Measurements from ENCODE around the gene PMIS2.
"Not testable (repeated sequence)": the region's sequence is repeated elsewhere in the genome, so short reads cannot be mapped to it uniquely, and the experiment has no call there.

Gene PMIS2

DNA sequence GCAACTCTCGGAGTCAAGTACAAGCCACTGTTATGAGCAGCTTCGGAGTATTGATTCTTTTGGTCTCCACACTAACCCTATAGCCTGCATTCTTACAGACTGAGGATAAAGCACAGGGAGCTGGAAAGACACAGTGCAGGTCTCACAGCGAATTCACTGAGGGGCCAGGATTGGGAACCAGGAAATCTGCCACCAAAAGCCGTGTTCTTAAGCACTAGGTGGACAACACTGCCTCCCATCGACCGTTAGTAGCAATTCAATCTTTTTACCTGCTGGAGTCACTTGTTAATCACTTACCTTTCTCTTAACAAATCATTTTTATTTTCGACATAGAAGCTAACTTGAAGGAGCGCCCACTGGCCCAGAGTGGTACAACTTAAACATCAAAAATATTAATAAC, 6.3 kb downstream of the PMIS2 start:
- DNase-seq (ENCODE audit: low read depth in 2 of 2): no peak

- DNase-seq (ENCODE audit: low read depth in 2 of 2): not testable (repeated sequence)
Observed at GRCh38 chr19:35595026-35595425, 9.1 kb downstream of the PMIS2 start.

- DNase-seq (ENCODE audit: low read depth in 2 of 2): no peak
Observed at GRCh38 chr19:35595928-35596327, 10.0 kb downstream of the PMIS2 start.

DNA sequence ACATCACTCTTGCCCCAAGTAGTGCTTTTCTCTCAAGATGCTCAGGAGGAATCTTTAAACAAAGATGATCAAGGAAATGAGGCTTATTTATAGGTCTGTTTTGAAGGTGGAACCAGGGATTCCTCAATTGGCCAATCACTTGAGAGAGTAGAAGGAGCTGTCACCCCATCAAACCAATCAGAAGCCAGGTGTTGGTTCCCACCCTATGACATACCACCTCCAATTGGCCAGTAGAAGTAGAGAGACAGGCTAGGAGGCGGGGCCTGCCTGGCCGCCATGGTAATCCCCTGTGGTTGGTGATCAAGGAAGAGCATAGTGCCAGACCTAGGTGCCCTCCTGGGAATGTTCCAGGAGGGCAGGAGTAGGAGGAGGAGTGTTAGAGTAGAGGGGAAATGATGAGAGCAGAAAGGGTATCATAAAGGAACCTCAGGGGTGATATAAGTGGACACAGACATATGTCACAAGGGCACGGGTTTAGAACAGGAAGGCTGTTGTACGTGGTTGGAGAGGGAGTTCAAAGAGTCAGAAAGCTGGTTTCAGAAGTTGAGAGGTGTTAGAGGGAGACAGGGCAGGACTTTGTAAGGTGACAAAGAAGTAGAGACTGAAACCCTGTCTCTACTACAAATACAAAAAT, 10.5 kb downstream of the PMIS2 start:
- no peak for DNase-seq (ENCODE audit: low read depth in 2 of 2)

GRCh38 chr19:35601971-35602370, 16.0 kb downstream of the PMIS2 start:
- no peak for DNase-seq (ENCODE audit: low read depth in 2 of 2)

GRCh38 chr19:35604436-35604835, 18.5 kb downstream of the PMIS2 start:
- DNase-seq (ENCODE audit: low read depth in 2 of 2): not testable (repeated sequence)

GRCh38 chr19:35607170-35607569, 21.2 kb downstream of the PMIS2 start:
- not testable (repeated sequence) for DNase-seq (ENCODE audit: low read depth in 2 of 2)

DNA sequence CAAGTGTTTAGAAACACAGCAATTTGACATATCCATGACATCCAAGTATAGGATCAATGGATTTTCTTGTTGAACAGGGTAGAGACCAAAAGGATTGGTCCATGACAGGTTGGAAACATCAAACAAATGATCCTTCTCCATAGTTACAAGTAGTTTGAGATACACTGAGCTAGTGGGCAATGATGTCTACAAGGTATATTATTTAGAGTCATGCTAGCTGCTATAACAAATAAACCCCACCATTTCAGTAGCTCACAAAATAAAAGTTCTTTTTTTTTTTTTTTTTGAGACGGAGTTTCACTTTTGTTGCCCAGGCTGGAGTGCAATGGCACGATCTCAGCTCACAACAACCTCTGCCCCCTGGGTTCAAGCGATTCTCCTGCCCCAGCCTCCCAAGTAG, 21.7 kb downstream of the PMIS2 start:
- DNase-seq (ENCODE audit: low read depth in 2 of 2): no peak

- DNase-seq (ENCODE audit: low read depth in 2 of 2): no peak
Observed at GRCh38 chr19:35608251-35608650, 22.3 kb downstream of the PMIS2 start.

DNA sequence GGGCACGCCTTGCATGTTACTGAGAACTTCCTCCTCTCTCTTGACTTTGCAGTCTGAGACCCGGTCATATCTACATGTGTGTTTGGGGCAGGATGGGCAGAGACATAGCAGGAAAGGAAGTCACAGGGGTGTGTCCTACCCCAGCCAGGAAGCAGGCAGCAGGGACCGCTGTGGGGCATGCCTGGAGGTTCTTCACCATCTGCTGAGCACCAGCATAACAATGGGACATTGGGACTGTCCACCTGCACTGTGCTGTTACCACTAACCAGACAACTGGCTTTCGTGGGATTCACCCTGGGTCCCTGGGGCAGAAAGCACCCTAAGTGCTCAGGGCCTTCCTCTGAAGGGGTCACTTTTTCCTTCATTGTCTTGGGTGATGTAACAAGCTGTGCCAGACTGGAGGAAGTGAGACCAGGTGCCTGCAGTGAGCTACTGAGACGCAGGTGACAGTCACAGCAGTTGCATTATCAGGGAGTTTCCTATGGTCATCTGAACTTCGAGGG, 23.9 kb downstream of the PMIS2 start:
- DNase-seq (ENCODE audit: low read depth in 2 of 2): no peak

DNA sequence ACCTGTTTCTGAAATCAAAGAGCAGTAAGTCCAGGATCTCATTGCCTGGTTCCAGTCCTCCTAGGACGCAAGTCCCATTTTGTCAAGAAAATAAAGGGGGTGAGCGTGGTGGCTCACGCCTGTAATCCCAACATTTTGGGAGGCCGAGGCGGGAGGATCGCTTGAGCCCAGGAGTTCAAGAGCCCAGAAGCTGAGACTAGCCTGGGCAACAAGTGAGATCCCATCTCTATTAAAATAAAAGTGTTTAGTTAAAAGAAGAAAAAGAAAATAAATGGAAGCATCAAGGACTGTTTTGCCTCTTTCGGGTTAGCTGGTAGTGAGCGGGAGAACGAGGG, 26.2 kb downstream of the PMIS2 start:
- no peak for DNase-seq (ENCODE audit: low read depth in 2 of 2)

DNA sequence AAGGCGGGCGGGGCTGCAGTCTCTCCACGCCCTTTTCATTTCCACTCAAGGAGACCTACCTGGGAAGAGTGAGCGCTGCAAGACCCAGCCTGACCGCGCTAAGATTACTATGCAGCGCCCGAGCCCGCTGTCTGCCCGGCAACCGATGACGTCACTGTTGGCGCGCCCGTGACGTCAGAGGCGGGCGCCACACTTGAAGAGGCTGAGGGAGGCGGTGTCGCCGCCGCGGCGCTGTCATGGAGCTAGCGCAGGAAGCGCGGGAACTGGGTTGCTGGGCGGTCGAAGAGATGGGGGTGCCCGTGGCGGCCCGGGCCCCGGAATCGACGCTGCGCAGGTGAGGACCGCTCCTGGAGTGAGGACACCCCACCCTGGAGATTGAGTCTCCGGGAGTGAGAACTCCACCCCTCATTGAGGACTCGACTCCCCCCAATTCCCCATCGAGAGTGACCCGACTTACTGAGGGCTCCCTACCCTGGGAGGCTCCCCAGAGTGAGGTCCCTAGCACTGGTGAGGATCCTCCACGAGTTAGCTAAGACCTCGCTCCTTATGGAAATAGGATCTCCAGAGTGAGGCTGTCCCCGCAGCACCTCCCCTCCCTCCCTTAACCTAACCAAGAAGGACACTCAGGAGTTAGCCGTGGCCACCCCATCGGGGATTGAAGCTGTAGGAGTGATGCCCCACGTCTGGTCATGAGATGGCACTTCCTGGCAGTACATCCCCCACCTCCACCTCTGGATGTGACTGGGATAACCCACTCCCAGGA, 26.8 kb downstream of the PMIS2 start, which contains the start of gene HAUS5:
HAUS5 (plus strand) TSS at position 177 of the 763 bp plus-strand sequence; CDS start at position 237, 60 bp downstream.
- peak; percentile 67 to 75 for DNase-seq (ENCODE audit: low read depth in 2 of 2)

DNA sequence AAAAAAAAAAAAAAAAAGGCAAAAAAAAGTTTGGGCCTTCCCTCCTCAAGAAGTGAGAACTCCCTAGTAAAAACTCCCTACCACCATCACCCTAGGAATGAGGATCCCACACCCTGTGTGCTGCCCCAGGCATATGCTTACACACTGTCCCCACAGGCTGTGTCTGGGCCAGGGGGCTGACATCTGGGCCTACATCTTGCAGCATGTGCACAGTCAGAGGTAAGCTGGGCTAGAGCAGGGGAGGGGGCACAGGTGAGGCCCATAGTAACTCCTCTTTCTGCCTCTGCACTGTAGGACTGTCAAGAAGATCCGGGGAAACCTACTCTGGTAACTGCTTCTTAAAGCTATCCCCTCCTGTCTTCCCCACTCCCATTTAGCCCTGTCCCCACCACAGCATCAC, 27.6 kb downstream of the PMIS2 start:
- DNase-seq (ENCODE audit: low read depth in 2 of 2): no peak

GRCh38 chr19:35615036-35615435, 29.1 kb downstream of the PMIS2 start:
- no peak for DNase-seq (ENCODE audit: low read depth in 2 of 2)

GRCh38 chr19:35618857-35619256, 32.9 kb downstream of the PMIS2 start:
- no peak for DNase-seq (ENCODE audit: low read depth in 2 of 2)

- no peak for DNase-seq (ENCODE audit: low read depth in 2 of 2)
Observed at GRCh38 chr19:35619290-35619923, 33.4 kb downstream of the PMIS2 start.

- DNase-seq (ENCODE audit: low read depth in 2 of 2): no peak
Observed at GRCh38 chr19:35620001-35620400, 34.0 kb downstream of the PMIS2 start.

- DNase-seq (ENCODE audit: low read depth in 2 of 2): no peak
Observed at GRCh38 chr19:35621708-35622107, 35.7 kb downstream of the PMIS2 start.

DNA sequence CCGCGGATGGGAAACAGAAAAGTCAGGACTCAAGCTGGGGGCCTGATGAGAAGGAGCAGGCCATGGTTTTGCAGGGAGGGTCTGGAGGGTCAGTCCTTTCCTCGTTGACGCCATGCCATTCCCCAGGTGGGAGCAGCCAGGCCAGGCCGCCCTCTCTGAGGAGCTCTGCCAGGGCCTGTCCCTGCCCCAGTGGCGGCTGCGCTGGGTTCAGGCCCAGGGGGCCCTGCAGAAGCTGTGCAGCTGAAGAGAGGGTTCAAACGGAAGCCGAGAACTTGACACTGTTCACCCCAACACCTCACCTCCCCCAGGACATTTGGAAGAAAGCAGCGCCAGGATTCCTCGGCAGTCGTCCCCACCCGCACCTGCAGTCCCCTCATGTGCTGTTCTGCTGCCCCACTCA, 36.8 kb downstream of the PMIS2 start:
- no peak for DNase-seq (ENCODE audit: low read depth in 2 of 2)

GRCh38 chr19:35623327-35624010, 37.5 kb downstream of the PMIS2 start:
- DNase-seq (ENCODE audit: low read depth in 2 of 2): no peak

- DNase-seq (ENCODE audit: low read depth in 2 of 2): no peak
Observed at GRCh38 chr19:35628264-35628564, 42.2 kb downstream of the PMIS2 start.

DNA sequence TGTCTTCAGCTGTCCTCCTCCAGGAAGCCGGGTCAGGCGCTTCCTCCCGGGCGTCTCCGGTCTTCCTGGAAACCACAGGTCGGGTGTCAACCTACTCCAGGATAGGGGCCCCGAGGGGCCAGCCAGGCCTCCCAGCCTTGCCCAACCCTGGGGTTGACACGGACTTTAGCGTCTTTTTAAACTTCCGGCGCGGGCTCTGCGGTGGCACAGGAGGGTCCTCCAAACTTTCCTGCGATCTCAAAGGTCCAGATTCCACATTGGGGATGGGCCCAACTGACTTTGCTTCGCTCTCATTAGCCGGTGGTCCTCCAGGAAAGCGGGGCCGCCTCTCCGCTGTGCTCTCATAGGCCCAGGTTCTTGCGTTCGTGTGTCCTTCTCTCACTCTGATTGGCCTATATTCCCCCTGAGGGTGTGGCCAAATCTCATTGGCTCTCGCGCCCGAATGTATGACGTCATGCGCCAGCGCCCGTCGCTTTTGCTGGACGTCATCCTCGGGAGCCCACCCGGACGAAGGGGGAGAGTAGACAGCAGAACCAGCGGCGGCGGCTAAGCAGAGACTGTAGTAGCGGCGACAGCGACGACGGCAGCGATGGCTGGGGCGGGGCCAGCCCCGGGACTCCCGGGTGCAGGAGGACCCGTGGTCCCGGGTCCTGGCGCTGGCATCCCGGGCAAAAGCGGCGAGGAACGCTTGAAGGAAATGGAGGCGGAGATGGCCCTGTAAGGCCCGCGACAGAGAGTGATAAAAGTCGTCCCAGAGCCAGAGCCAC, 42.8 kb downstream of the PMIS2 start, which contains the start of gene RBM42:
RBM42 (plus strand) TSS at position 472 of the 767 bp plus-strand sequence; CDS start at position 590, 118 bp downstream.
- DNase-seq (ENCODE audit: low read depth in 2 of 2): peak; percentile 98
